Measurements from ENCODE around the gene OASL.

Gene OASL

GRCh38 chr12:121011820-121012219 lies 27.2 kb downstream of the OASL start:
- no peak for TF ChIP-seq CTCF (IDR thresholded peaks at IDR 0.05; ENCODE audit: unreplicated experiment in 3 of 3)
- no peaks in the 10 kb centered on the region for H3K9me3 Mint-ChIP-seq

GRCh38 chr12:121010860-121011259 lies 28.2 kb downstream of the OASL start:
- no peak overlapping the region for H3K4me3 Mint-ChIP-seq
- H3K36me3 Mint-ChIP-seq (ENCODE audit: low read depth): peaks cover 28% of the 10 kb centered on the region
- TF ChIP-seq CTCF (IDR thresholded peaks at IDR 0.05; ENCODE audit: unreplicated experiment in 3 of 3): no peak
- no peaks in the 10 kb centered on the region for H3K9me3 Mint-ChIP-seq
- no peaks in the 10 kb centered on the region for H3K27me3 Mint-ChIP-seq (ENCODE audit: low read depth)
- peaks cover 13% of the 10 kb centered on the region for H3K4me1 Mint-ChIP-seq
- H3K27ac Mint-ChIP-seq: no peak overlapping the region

More at GRCh38 chr12:121011820-121012219, 27.2 kb downstream of the OASL start:
- Mint-ChIP-seq H3K4me3 (peak overlapping the region; percentile 18 to 31 (median 24)), H3K36me3 (ENCODE audit: low read depth) (peaks cover 25% of the 10 kb centered on the region), H3K27me3 (ENCODE audit: low read depth) (no peaks in the 10 kb centered on the region), H3K27ac (no peak overlapping the region), H3K4me1 (peaks cover 18% of the 10 kb centered on the region)

DNA sequence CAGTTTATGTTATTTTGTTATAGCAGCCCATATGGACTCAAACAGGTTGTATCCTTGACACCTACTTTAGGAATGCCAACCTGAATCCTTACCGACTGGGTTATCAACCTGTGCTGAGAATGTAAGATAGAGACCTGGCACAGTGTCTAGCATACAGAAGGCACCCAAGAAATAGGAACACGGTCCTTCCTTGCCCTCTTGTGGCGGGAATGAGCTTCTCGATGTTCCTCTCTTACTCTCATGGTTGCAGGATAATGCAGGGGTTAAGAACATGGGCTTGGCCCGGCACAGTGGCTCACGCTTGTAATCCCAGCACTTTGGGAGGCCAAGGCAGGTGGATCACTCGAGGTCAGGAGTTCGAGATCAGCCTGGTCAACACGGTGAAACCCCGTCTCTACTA lies 29.3 kb downstream of the OASL start:
- Mint-ChIP-seq H3K4me1 (peaks cover 3% of the 10 kb centered on the region), H3K27ac (no peak overlapping the region), H3K36me3 (ENCODE audit: low read depth) (peaks cover 35% of the 10 kb centered on the region), H3K27me3 (ENCODE audit: low read depth) (no peaks in the 10 kb centered on the region), H3K4me3 (no peak overlapping the region), H3K9me3 (no peaks in the 10 kb centered on the region)
- peak; percentile 52 to 58 (median 57) for TF ChIP-seq CTCF (IDR thresholded peaks at IDR 0.05; ENCODE audit: unreplicated experiment in 3 of 3)

DNA sequence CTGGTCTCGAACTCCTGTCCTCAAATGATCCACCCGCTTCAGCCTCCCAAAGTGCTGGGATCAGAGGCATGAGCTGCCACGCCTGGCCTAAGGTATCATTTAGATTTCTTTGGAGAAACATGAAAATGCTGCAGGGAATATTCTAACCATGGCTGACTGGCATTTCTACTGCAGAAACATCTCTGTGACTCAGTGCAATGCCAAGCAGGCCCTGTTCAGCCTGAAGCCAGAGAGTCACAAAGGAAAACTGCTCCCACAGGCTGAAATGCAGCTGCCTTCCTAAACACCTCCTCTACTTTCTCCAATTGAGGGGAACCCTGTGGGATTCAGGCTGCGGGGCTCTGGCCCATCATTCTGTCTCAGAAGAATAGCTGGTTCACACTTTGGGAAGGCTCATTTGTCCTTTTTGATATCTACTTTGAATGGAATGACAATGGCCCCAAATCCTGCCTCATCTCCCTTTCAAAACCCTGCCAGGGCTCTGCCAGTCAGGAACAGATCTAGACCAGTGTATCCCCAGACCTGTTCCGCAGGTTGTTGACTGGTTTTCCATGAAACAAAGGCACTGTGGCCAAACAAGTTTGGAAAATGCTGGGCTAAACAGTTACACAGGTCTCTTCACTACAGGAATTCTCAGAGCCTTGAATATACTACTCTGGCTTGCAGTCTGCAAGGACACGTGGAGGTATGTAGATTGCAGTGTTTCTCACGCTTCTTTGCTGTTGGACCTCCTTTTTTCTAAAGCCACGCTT lies 30.5 kb downstream of the OASL start:
- no peaks in the 10 kb centered on the region for H3K9me3 Mint-ChIP-seq
- no peaks in the 10 kb centered on the region for H3K4me1 Mint-ChIP-seq
- H3K36me3 Mint-ChIP-seq (ENCODE audit: low read depth): peaks cover 47% of the 10 kb centered on the region
- no peak overlapping the region for H3K4me3 Mint-ChIP-seq
- TF ChIP-seq CTCF (IDR thresholded peaks at IDR 0.05; ENCODE audit: unreplicated experiment in 3 of 3): no peak
- H3K27me3 Mint-ChIP-seq (ENCODE audit: low read depth): no peaks in the 10 kb centered on the region
- no peak overlapping the region for H3K27ac Mint-ChIP-seq

DNA sequence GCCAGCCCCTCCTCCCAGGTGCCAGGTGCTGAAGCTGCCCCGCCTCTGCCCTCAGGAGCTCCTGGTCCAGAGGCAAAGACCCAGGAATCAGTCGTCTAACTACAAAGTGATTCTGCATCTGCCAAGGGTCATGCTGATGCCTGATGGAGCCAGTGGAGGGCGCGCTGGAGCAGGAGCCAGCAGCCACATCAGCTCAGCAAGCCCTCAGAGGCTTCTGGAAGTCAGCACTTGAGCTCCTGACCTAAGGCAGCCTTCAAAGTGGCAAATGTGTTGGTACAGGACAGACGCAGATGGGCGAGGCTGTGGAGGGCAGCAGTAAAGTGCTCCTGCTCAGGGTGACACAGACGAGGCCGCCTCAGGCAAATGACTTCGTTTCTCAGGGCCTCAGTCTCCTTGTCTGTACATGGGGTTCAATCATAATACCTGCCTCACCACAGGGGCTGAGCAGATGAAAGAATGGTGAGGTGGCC lies 33.7 kb downstream of the OASL start:
- Mint-ChIP-seq H3K9me3 (no peaks in the 10 kb centered on the region), H3K27ac (peak overlapping the region in 1 of 3 experiments; percentile 32), H3K4me3 (no peak overlapping the region), H3K27me3 (ENCODE audit: low read depth) (no peaks in the 10 kb centered on the region), H3K36me3 (ENCODE audit: low read depth) (peaks cover 43% of the 10 kb centered on the region), H3K4me1 (peaks cover 4% of the 10 kb centered on the region)
- TF ChIP-seq CTCF (IDR thresholded peaks at IDR 0.05; ENCODE audit: unreplicated experiment in 3 of 3): peak; percentile 31 to 57 (median 44)
